ENCODE data around the gene RALY.

DNA sequence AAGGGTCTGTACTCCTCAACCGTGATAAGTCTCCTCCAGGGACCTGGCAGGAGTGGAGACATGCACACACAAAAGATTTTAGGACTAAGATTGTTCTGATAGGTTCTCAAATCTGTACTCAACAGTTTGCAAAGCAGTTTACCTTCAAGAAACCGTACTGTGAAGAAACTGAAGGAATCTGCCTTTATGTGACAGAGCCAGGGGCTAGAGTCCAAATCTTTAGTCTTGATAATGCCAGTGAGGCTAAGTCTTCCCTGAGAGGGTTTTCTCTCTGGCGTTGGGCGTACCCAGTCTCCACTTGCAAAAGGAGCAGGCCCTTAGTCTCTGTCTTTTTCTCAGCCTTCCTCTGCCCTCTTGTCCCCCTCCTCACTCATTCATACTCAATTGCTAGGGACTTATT is 47.5 kb downstream of the RALY start:
- TF ChIP-seq SUZ12 (IDR thresholded peaks at IDR 0.05; ENCODE audit: extremely low read depth, insufficient read depth, insufficient read length) (no peak), ZNF274 (IDR thresholded peaks at IDR 0.05; ENCODE audit: low read depth, low read length) (no peak)
